NCI-H526 (cell line): Measurements from ENCODE around the gene NSDHL.

Experiments used
- DNase-seq, 2 experiments: peaks; one replicate each; lab custom pipeline; 2025; lab: John Stamatoyannopoulos, UW

NSDHL gene

DNA sequence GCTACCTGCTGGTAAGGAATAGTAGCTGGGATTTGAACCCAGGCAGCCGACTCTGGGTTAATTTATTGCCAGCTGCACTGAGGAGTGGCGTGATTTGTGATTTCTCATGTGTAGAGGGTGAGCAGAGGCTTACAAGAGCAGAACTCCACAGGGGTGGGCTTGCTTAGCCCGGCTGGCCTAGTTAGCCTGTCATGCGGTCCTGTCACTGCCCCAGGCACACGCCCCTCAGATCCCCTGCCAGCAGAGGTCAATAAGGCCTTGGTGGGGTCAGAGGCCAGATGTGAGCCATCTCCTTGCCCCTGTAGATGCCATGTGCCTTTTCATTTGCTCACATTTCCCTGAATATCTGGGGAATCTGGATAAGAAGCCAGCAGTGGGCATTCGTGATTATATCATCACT, 13.4 kb downstream of the NSDHL start:
- DNase-seq = no peak

DNA sequence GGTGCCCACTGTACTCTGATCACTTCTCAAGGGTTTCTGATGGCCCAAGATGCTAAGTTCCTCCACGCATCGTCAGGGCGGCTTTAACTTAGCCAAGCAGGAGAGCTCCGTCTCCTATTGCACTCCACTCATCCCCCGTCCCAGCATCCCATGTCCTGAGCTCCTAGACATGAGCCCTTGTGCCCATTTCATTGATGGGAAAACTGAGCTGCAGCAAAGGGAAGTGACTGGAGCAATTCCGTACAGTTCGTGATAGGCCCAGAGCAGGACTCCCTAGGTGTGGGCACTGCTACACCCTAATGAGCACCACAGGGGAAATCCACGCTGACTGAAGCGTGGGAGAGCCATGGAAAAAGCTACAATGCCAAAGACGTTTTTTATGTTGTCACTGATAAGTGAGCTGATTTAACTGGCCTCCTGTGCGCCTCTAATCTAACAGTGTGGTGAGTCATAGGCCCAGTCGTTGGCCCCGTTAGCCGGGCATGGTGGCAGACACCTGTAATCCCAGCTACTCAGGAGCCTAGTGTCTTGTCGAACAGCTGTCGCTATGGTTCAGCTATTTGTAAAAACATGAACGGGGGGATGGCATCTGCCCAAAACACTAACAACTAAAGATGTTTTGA, 14.9 kb downstream of the NSDHL start:
- no peak for DNase-seq

DNA sequence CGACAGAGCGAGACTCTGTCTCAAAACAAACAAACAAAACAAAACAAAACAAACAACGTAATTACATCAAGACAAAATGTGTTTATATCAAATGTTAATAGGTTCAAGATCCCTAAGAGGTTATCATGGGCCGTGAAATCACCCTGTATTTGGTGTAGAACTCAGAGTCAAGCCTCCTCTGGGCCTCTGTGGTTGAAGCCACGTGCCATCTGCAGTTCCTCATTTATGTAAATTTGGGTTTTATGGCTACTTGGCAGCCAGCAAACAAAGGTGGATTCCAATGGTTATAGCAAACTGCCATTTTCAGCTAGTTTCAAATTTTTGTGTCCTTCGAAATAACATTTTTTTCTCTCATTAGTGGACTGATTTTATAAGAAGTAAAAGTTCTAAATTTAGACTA, 16.4 kb downstream of the NSDHL start:
- peak in 1 of 2 experiments; percentile 33 for DNase-seq

DNA sequence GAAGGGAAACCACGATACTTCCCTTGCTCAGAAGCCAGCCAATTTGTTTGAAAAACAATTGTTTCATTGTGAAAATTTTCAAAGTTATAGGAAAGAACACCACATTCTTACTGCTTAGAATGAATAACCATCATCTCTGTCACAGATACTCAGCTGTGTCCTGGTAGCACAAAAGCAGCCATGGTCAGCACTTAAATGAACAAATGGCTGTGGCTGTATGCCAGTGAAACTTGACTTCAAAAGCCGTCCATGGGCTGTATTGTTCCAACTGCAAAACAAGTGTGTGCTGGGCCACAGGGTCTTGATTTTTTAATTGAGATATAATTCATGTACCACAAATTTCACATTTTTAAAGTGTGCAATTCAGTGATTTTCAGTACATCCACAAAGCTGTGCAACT, 19.6 kb downstream of the NSDHL start:
- DNase-seq = no peak

DNA sequence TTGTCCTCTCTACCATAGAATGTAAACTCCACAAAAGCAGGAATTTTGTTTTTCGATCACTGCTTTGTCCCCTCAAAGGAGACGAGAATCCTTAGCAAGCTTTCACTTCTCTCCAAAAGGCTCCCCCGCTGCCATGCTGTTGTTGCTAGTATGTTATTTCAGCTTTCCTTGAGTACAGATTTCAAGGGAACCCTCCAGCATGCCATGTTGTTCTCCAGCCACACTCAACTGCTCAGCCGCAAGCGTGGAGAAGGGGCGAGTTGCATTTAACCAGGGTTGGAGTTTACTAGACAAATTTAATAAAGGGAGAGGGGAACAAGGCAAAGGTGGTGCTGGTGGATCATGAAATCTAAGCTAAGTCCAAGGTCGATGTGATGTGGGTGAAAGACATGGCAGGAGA, 23.1 kb downstream of the NSDHL start:
- DNase-seq = no peak

DNA sequence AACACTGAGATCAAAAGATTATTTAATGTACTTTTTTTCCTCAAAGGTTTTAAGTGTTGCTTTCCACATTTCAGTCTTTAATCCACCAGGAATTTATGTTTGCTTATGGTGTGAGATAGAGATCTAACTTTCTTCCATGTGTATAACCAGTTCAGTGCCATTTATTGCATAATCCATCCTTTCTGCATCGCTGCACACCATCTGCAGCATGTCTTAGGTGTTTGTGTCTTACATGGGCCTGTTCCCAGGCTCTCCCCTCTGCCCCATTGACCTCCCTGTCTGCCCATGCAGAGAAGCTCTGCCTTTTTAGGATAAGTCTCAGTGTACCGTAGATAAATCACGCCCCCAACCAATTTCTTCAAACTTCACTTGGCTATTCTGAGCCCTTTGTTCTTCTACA, 30.3 kb downstream of the NSDHL start:
- no peak for DNase-seq

DNA sequence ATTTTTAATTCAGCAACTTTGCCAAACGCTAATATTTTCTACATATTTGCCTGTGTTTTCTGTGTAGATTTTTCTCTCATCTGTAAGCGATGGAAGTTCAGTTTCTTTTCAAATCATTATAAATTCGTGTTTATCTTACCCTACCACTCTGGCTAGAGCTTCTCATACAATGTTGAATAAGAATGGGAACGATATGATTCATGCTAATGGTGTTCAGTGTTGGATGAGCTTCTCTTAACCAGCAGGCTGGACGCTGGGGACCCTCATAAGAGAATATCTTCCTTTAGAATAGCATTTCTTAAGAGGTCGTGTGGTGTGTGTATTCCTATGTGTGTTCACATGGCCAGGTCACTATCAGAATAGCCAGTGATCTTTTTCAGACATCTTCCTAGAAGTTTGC, 31.0 kb downstream of the NSDHL start:
- no peak for DNase-seq

DNA sequence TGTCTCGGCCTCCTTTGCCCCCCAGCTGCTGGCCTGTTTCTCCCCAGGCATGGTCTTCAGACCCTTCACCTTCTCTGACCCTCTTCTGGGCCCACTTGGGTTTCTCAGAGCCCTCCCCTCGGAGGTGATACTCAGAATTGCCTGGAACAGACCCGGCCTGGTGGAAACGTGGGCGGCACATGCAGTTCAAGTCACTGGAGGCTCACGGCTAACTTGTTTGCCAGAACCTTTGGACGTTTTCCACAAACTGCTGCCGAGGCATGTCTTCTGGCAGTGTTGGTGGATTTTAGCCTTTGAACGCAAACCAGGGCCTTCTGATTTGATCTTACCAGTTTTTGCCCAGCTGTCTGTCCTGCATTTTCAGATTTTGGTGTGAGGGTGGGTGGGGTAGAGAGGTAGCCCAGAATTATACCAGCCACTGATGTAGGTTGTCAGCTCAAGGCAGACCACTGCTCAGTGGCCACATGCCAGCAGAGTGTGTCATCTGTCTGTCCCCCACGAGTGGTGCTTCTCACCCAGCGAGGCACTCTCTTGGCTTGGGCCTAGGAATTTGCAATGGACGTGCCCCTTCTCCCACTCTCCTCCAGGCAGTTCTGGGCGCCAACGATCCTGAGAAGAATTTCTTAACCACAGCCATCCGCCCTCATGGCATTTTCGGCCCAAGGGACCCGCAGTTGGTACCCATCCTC, 34.5 kb downstream of the NSDHL start:
- no peak for DNase-seq

DNA sequence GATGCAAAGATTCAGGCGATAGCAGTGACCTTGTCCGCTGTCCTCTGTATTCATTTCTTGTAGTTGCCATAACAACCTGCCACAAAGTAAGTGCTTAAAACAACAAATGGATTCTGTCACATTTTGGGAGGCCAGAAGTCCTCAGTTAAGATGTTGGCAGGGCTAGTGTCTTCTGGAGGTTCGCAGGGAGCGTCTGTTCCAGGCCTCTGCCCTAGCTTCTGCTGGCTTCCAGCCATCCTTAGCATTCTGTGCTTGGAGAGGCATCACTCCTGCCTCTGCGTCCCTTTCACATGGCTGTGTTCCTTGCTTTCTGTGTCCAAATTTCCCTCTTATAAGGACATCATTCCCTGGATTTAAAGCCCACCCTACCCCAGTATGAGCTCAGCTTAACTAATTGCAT, 35.5 kb downstream of the NSDHL start:
- no peak for DNase-seq

DNA sequence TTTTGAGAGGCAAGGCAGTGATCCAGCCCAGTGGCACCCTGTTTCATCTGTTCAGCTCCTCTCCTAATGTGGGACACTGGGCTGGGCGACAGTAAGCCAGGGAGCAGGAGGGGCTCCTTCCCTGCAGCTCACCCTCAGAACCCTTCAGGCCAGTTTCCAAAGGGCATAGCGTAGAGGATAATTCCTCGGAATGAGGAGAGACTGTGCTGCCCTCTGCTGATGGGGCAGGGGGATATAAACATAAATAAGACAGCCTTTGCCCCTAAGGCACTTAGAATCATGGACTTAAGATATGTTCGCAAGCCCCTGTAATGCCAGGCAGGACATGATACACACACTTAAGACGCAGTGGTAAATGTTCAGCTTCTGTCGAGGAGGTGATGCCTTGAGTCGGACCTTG, 39.1 kb downstream of the NSDHL start:
- no peak for DNase-seq

DNA sequence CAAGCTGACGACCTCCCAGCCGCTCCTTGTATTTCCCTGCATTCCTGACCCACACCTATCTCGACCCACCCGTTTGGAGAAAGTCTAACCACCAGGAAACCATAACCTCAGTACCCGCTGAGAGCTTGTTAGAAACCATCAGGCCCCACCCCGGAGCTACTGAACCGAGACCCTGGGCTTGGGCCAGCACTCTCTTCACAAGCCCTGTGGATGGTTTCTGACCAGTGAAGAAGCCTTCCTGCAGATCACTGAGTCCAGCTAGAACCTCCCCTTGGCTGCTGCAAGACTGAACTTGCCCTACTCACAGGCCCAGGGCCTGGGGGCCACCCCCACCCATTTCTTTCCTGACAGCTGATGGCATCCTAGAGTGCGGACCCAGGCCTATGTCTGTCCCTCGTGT, 40.4 kb downstream of the NSDHL start:
- no peak for DNase-seq

DNA sequence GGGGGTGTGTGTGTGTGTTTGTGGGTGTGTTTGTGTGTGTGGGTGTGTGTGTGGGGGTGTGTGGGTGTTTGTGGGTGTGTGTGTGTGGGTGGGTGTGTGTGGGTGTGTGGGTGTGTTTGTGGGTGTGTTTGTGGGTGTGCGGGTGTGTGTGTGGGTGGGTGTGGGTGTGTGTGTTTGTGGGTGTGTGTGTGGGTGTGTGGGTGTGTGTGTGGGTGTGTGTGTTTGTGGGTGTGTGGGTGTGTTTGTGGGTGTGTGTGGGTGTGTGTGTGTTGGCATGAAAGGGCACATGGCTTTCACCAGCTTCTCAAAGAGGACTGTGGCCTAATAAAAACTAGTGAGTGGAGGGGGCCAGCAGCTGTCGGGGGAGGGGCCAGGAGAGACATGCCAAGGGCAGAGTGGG, 41.7 kb downstream of the NSDHL start:
- no peak for DNase-seq

DNA sequence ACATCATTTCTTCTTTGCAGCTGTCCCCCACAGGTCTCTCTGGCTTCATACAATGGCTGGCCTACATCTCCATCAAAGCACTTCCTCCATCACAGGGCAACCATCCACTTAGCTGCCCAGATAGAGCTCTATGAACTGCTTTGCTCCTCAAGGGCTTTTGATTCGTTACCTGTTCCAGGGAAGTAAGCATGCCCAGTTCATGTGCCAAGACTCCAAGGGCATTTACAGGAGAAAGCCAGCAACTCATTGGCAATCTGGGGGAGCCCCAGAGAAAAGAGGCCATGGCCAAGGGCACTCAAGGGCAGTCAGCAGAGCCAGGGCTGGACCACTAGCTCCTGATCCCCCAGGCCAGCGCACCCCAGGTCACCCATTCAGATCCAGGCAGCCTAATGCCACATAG, 42.5 kb downstream of the NSDHL start:
- DNase-seq = no peak

DNA sequence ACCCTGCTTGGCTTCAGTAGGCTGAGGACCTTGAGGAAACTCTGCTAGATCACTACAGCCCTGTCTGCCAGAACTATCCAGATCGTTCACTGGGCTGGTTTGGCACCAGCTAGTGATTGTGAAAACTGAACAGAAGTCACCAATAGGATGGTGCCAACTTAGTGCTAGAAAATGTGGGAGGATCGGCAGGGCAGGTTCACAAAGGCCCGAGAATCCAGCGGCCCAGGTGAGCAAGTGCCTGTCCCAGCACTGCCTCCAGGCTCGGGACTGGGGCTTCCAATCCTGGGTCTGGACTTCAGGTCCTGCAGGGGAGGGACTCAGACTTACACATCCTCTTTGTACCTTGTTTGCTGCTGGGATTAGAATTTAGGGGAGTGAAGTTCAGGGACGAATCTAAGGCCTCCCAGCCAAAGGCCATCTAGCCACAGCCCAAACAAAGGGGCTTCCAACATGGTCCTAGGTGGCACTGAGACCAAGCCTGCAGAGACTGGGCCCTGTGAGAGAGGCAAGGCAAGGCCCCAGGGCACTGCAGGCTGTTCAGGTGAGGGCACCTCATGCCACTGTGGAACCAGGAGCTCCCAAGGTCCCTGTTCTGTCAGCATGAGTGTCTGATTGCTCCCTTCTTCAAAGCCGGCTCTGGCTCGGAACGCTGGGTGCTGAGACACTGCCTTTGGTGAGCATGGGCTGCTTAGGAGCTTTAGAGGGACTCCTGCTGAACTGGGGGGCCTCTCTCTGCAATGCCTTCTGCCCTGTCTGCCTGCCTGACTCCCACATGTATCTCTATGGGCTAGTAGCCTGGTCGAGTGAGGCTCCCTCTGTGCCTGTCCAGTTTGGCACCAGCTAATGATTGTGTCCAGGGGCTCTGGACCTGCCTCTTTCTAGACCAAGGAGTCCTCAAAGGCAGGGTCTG, 46.3 kb downstream of the NSDHL start:
- DNase-seq = no peak

DNA sequence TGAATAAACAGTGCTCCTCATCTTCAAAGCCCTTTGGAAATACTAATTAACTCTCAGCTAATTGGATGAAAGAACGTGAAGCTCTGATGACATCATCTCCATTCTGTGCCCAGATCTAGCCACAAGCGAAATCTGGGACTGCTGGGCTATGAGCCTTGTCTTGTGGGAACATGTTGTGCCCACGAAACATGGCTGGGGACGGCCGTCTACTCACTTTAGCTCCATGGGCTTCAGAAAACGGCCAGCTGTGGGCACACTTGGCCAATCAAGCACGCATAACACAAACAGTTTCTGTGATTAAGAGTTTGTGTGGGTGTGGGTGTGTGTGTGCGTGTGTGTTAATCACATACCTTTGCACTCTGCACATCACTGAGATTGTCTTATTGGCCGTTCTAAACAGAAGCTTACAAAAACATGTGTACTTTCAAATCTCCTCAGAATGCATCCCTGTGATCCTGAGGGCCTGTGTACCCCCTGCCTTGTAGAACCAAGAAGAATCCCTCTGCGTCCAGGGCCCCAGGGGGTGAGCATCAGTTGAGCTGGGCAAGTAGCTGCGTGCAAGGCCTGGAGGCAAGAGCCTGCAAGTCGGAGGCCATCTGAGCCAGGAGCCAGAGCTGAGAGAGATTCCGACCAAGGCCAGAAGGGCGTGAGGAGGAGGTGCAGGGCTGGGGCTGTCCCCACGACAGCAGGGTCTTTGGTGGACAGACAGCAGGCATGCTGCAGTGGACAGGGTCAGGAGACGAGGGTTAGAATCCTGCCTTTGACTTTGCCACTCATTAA, 48.3 kb downstream of the NSDHL start:
- no peak for DNase-seq

DNA sequence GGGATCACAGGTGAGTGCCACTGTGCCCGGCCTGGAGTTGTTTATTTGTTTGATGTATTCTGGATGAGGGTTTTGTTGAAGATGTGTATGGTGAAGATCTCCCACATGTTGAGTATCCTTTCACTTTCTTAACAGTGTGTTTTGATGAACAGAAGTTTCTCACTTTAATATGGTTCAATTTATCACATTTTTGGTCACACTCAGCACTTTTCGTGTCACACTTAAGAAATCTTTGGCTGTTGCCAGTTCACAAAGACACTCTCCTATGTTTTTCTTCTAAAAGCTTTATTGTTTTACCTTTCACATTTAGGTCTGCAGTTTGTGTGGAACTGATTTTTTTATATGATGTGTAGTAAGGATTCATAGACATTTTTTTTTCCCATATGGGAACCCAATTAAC, 50.4 kb downstream of the NSDHL start:
- DNase-seq = no peak

DNA sequence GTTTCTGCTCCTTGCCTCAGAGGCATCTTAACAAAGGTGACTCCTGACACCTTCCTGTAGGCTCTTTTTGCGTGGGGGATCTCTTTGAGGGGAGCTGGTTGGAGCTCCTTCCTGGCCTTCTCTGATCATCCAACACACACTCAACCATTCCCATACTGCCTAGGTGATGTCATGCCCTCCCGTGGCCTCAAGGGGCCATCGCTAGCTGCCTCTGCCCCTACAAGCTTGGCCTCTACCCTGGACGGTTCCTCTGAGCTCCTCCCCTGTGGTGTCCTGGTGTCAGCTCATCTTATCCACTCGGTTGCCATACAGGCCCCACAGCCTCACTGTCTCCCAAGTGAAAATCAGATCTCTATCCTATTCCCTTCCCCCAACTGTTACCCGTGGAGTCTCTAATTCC, 53.3 kb downstream of the NSDHL start:
- no peak for DNase-seq

DNA sequence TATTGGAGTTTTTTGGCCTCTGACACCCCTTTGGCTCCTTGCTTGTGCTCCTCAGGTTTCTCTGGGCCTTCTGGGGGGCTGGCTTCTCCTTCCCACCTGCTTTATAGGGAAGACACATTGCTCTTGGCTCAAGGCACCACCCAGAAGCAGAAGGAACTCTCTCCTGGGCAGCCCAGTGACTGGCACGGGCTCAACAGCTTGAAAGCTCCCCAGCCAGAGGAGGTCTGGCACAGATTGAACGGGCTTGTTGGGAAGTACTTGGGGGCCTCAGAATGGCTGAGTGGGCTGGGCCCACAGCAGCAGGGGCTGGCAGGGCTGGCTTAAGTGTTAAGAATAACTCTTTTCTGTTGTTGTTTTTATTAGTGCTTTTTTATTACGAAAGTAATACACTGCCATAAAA, 55.9 kb downstream of the NSDHL start:
- no peak for DNase-seq

DNA sequence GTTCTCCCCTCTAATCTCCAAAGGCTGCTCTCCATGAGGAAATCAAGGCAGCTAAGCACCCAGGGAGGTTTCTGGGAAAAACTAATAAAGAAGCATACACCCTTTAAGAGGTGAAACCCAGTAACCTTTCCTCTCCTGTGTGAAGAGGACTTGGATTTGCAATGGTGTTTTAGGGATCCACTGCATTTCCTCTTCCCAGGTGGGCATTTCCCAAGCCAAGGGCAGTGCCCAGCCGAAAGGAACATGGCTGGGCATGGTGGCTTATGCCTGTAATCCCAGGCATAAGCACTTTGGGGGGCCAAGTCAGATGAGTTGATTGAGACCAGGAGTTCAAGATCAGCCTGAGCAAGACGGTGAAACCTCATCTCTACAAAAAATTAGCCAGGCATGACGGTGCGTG, 61.6 kb downstream of the NSDHL start:
- DNase-seq = no peak

DNA sequence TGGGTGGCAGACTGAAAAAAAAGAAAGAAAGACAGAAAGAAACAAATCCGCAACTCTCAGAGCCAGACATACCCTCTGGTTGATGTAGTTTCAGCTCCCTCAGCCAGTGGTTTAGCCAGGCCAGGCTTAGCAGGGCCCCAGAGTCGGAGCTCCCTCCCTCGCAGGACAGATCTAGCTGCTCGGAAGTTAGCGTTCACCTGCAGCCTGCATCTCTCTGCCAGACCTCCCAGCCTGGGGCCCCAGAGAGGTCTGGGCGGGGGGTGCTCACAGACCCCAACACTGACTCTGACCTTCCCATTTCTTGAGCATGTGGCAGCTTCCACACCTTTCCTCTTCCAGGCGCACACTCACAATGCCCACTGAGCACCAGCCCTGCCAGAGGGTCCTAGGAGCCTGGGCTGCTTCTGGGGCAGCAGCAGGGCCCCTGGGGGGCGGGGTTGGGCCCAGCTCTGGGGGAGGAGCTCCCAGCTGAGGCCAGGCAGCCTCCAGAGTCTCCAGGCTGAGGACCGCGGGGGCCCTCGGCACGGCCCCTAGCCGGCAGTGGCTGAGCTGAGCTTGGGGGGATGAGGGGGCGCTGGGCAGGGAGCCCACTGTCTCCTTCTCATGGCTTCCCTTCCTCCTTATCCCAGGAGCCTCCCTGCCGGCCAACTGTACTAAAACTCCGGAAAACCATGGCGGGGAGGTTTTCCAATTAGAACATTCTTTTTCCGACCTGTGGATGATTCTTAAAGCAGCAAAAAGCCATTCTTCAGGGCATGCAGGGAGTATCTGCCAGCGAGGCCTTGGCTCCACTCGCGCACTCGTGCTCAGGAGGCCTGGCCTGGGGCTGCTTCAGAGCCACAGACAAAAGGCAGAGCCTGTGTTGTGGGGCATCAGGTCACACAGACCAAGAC, 62.4 kb downstream of the NSDHL start:
- DNase-seq = no peak

DNA sequence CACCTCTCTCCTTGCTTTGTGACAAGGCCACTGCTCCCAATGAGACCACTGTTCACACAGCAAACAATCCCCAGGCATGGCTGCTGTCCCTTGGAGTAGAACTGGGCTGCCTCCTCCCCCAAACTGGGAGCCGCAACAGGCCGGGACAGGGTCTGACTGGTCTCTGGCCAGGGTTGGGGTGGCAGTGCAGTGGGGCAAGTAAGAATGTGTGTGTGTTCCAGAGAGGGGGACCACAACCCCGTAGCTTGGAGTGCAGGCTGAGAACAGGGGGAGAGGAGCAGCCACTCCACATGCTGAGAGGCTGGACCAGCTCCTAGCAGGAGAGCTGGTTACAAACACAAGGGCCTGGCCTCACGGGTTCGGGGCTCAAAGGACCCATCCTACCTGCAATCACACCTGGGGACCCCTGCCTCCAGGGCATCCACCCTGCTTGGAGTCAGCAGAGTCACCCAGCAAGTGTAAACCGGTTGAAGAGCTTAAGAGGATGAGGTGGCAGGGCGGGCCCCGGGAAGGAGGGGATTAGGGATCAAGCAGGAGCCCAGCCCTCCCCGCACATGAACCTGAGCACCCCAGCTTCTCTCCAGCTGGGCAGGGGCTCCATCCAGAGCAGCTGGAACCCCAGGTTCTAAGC, 63.2 kb downstream of the NSDHL start:
- DNase-seq = no peak
